Activated CD4-positive, alpha-beta T cell treated with anti-CD3 and anti-CD28 coated beads, Interleukin-2, Interleukin-4, amounts not matched to agents 100 ng/mL and 50 ng/mL, durations not matched to agents 16 hours and 8 hours (primary cell): Measurements from ENCODE around the gene SWAP70.
"Not testable (repeated sequence)": the region's sequence is repeated elsewhere in the genome, so short reads cannot be mapped to it uniquely, and the experiment has no call there.

Experiments used
- DNase-seq: peaks from one replicate; pipeline ENCODE4 v3.0.0-alpha.2; 2020; ENCODE audit warnings: low spot score

SWAP70 gene

GRCh38 chr11:9663699-9664275, at the start of gene SWAP70:
Gene SWAP70, plus strand, starts transcription at chr11:9664077. Its CDS starts 103 bp downstream, at chr11:9664180.
- peak; percentile 75 for DNase-seq

- DNase-seq = peak; percentile 5
Measured at GRCh38 chr11:9615031-9615451, 48.8 kb upstream of the SWAP70 start.

GRCh38 chr11:9616042-9616675, 47.7 kb upstream of the SWAP70 start:
- no peak for DNase-seq

GRCh38 chr11:9616858-9617257, 47.0 kb upstream of the SWAP70 start:
- no peak for DNase-seq

GRCh38 chr11:9617940-9618339, 45.9 kb upstream of the SWAP70 start:
- no peak for DNase-seq

- DNase-seq = no peak
Measured at GRCh38 chr11:9619004-9619403, 44.9 kb upstream of the SWAP70 start.

- no peak for DNase-seq
Measured at GRCh38 chr11:9619971-9620370, 43.9 kb upstream of the SWAP70 start.

- not testable (repeated sequence) for DNase-seq
Measured at GRCh38 chr11:9622353-9622752, 41.5 kb upstream of the SWAP70 start.

- DNase-seq = not testable (repeated sequence)
Measured at GRCh38 chr11:9623053-9623452, 40.8 kb upstream of the SWAP70 start.

- no peak for DNase-seq
Measured at GRCh38 chr11:9624448-9624847, 39.4 kb upstream of the SWAP70 start.

- no peak for DNase-seq
Measured at GRCh38 chr11:9625162-9625561, 38.7 kb upstream of the SWAP70 start.

GRCh38 chr11:9625728-9626127, 38.1 kb upstream of the SWAP70 start:
- DNase-seq = no peak

- no peak for DNase-seq
Measured at GRCh38 chr11:9626496-9627394, 37.1 kb upstream of the SWAP70 start.

GRCh38 chr11:9629064-9629463, 34.8 kb upstream of the SWAP70 start:
- DNase-seq = no peak

- DNase-seq = no peak
Measured at GRCh38 chr11:9633679-9634078, 30.2 kb upstream of the SWAP70 start.

GRCh38 chr11:9636691-9637090, 27.2 kb upstream of the SWAP70 start:
- no peak for DNase-seq

GRCh38 chr11:9639099-9639498, 24.8 kb upstream of the SWAP70 start:
- no peak for DNase-seq

- no peak for DNase-seq
Measured at GRCh38 chr11:9639985-9640384, 23.9 kb upstream of the SWAP70 start.

GRCh38 chr11:9642894-9643293, 21.0 kb upstream of the SWAP70 start:
- no peak for DNase-seq

- no peak for DNase-seq
Measured at GRCh38 chr11:9643751-9644150, 20.1 kb upstream of the SWAP70 start.

- no peak for DNase-seq
Measured at GRCh38 chr11:9645881-9646280, 18.0 kb upstream of the SWAP70 start.

GRCh38 chr11:9646324-9646723, 17.6 kb upstream of the SWAP70 start:
- DNase-seq = no peak

GRCh38 chr11:9651481-9651880, 12.4 kb upstream of the SWAP70 start:
- no peak for DNase-seq
